Measurements from ENCODE around the gene MMP7.
A peak's percentile ranks its signal among the peaks of the same experiment; 100 is the strongest.

DNA sequence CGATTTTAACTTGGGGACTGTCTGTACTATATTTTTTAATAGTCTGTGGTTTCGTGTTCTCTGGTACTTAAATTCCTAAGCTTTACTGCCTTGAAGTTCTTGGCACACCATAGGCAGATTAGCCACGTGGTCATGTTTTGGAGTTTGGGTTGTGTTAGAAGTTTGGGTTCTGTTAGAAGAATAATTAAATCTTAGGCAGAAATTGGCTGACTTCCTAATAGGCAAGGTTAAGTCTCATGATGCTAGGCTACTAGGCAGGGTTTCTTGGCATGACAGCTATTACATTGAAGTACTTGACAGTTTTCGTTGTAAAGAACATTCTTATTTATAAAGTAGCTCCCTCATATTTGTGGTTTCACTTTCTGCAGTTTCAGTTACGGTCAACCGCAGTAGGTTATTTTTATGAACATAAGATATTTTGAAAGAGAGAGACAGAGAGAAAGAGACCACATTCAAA is 30.0 kb upstream of the MMP7 start:
- TF ChIP-seq, protein P1, sequence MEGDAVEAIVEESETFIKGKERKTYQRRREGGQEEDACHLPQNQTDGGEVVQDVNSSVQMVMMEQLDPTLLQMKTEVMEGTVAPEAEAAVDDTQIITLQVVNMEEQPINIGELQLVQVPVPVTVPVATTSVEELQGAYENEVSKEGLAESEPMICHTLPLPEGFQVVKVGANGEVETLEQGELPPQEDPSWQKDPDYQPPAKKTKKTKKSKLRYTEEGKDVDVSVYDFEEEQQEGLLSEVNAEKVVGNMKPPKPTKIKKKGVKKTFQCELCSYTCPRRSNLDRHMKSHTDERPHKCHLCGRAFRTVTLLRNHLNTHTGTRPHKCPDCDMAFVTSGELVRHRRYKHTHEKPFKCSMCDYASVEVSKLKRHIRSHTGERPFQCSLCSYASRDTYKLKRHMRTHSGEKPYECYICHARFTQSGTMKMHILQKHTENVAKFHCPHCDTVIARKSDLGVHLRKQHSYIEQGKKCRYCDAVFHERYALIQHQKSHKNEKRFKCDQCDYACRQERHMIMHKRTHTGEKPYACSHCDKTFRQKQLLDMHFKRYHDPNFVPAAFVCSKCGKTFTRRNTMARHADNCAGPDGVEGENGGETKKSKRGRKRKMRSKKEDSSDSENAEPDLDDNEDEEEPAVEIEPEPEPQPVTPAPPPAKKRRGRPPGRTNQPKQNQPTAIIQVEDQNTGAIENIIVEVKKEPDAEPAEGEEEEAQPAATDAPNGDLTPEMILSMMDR (IDR thresholded peaks at IDR 0.05): no peak
- peak in 2 of 3 donors; percentile 46 to 49 for TF ChIP-seq POLR2AphosphoS5 (IDR thresholded peaks at IDR 0.05)
- no peak for TF ChIP-seq EP300 (IDR thresholded peaks at IDR 0.05; ENCODE audit: low read depth)
- no peak for TF ChIP-seq POLR2A (IDR thresholded peaks at IDR 0.05)
